ENCODE measurements around the gene GPC4. TPM values are rescaled to one million over a fixed set of nuclear protein-coding genes. Genes with fewer than 3 reads are reported as not detected.

Gene GPC4
- total RNA-seq, 4 donors from 2014 or later: 7.8 to 15.7 (median 12.7) TPM

GRCh38 chrX:133308499-133308897 lies 106.8 kb downstream of the GPC4 start:
- in situ Hi-C loops (cut with MboI; ENCODE audit: low pct_ligation_motif_present in 1 of 4, low pct_unique_long_range_greater_than_20kb in 1 of 4, low sequenced_read_pairs in 3 of 4) (no loop called here), intact Hi-C loops (cut with DNase I; ENCODE audit: low total_unique reads) (no loop called here)
- no peak for TF ChIP-seq POLR2A (IDR thresholded peaks at IDR 0.05)
- no peak for TF ChIP-seq EP300 (IDR thresholded peaks at IDR 0.05; ENCODE audit: low read depth)
- no peak for TF ChIP-seq CTCF (IDR thresholded peaks at IDR 0.05)
- TF ChIP-seq POLR2AphosphoS5 (IDR thresholded peaks at IDR 0.05): no peak
- 72% methylated on average over 5 of the region's 5 CpGs; no CpG with 5 or more reads in 1 of the 2 donors for WGBS, 2 donors (ENCODE audit: low coverage in 1 of 2)
- DNase-seq: no peak
- Histone ChIP-seq H3K27ac (peak overlapping the region in 3 of 4 donors; percentile 21 to 38 (median 34)), H3K9me3 (no peaks in the 10 kb centered on the region), H3K4me1 (no peaks in the 10 kb centered on the region), H3K27me3 (no peaks in the 10 kb centered on the region), H3K36me3 (no peaks in the 10 kb centered on the region), H3K4me3 (no peak overlapping the region)

GRCh38 chrX:133307637-133308498 lies 107.4 kb downstream of the GPC4 start:
- H3K36me3 ChIP-seq: no peaks in the 10 kb centered on the region
- H3K27ac ChIP-seq: peak overlapping the region in 3 of 4 donors; percentile 21 to 38 (median 34)
- TF ChIP-seq POLR2A (IDR thresholded peaks at IDR 0.05) (no peak), POLR2AphosphoS5 (IDR thresholded peaks at IDR 0.05) (no peak), EP300 (IDR thresholded peaks at IDR 0.05; ENCODE audit: low read depth) (no peak), CTCF (IDR thresholded peaks at IDR 0.05) (no peak)
- H3K4me1 ChIP-seq: no peaks in the 10 kb centered on the region
- in situ Hi-C loops (cut with MboI; ENCODE audit: low pct_ligation_motif_present in 1 of 4, low pct_unique_long_range_greater_than_20kb in 1 of 4, low sequenced_read_pairs in 3 of 4): no loop called here
- peak; percentile 13 for DNase-seq
- no peak overlapping the region for H3K4me3 ChIP-seq
- H3K9me3 ChIP-seq: no peaks in the 10 kb centered on the region
- 30 to 60% methylated on average over 4 to 13 of the region's 13 CpGs for WGBS, 2 donors (ENCODE audit: low coverage in 1 of 2)
- intact Hi-C loops (cut with DNase I; ENCODE audit: low total_unique reads): no loop called here
- no peaks in the 10 kb centered on the region for H3K27me3 ChIP-seq

- Histone ChIP-seq H3K36me3 (no peaks in the 10 kb centered on the region), H3K27ac (no peak overlapping the region), H3K9me3 (no peaks in the 10 kb centered on the region), H3K4me1 (no peaks in the 10 kb centered on the region), H3K4me3 (no peak overlapping the region), H3K27me3 (no peaks in the 10 kb centered on the region)
- 68 to 71% methylated on average over 3 of the region's 3 CpGs for WGBS, 2 donors (ENCODE audit: low coverage in 1 of 2)
- in situ Hi-C loops (cut with MboI; ENCODE audit: low pct_ligation_motif_present in 1 of 4, low pct_unique_long_range_greater_than_20kb in 1 of 4, low sequenced_read_pairs in 3 of 4): no loop called here
- DNase-seq: no peak
- TF ChIP-seq POLR2A (IDR thresholded peaks at IDR 0.05): no peak
- TF ChIP-seq CTCF (IDR thresholded peaks at IDR 0.05): no peak
- TF ChIP-seq EP300 (IDR thresholded peaks at IDR 0.05; ENCODE audit: low read depth): no peak
- TF ChIP-seq POLR2AphosphoS5 (IDR thresholded peaks at IDR 0.05): no peak
- intact Hi-C loops (cut with DNase I; ENCODE audit: low total_unique reads): no loop called here
Measured at GRCh38 chrX:133307094-133307493, 108.2 kb downstream of the GPC4 start.

GRCh38 chrX:133306316-133306715 lies 109.0 kb downstream of the GPC4 start:
- in situ Hi-C loops (cut with MboI; ENCODE audit: low pct_ligation_motif_present in 1 of 4, low pct_unique_long_range_greater_than_20kb in 1 of 4, low sequenced_read_pairs in 3 of 4) (no loop called here), intact Hi-C loops (cut with DNase I; ENCODE audit: low total_unique reads) (no loop called here)
- DNase-seq: no peak
- no peak overlapping the region for H3K4me3 ChIP-seq
- H3K27ac ChIP-seq: no peak overlapping the region
- no peaks in the 10 kb centered on the region for H3K9me3 ChIP-seq
- 37 to 60% methylated on average over 1 to 3 of the region's 3 CpGs for WGBS, 2 donors (ENCODE audit: low coverage in 1 of 2)
- no peaks in the 10 kb centered on the region for H3K36me3 ChIP-seq
- no peaks in the 10 kb centered on the region for H3K27me3 ChIP-seq
- TF ChIP-seq EP300 (IDR thresholded peaks at IDR 0.05; ENCODE audit: low read depth) (no peak), POLR2A (IDR thresholded peaks at IDR 0.05) (no peak), POLR2AphosphoS5 (IDR thresholded peaks at IDR 0.05) (no peak), CTCF (IDR thresholded peaks at IDR 0.05) (no peak)
- H3K4me1 ChIP-seq: no peaks in the 10 kb centered on the region
